A172 (cell line): ENCODE data around the gene LMAN1L. TPM values are rescaled to one million over a fixed set of nuclear protein-coding genes. Genes with fewer than 3 reads are reported as not detected.

Experiments
- DNase-seq: peaks from one replicate; pipeline ENCODE4 v3.0.0-alpha.2; 2015; ENCODE audit warnings: low spot score
- total RNA-seq: library from RNA; depleted of rRNA; stranded (reverse); fragments of >200 nt; shearing (Covaris generic); gene quantifications from 2 replicates; pipeline ENCODE4 v1.2.3, GENCODE V29; 2014; rRNA removed

Gene LMAN1L
- total RNA-seq, 1 experiment from 2014 or later, result not detected

GRCh38 chr15:74857671-74858368 is 45.2 kb downstream of the LMAN1L start:
- no peak for DNase-seq

DNA sequence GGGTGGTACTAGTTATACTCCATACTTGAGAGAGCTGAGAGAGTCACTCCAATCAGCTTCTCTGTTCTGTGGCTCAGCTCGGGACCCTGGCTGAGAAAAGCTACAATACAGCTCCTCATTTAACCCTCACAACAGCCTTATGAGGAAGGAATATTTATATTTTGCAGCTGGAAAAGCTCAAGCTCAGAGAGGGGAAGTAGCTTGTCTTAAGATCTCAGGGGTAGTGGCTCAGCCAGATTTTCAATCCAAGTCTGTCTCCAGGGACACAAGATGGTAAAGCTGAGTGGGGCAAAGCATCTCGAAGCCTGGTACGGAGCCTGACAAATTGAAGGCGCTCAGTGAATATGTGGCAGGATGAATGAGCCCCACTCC is 45.7 kb downstream of the LMAN1L start:
- DNase-seq, result no peak

GRCh38 chr15:74863239-74864056 is 50.8 kb downstream of the LMAN1L start:
- peak; percentile 60 for DNase-seq

DNA sequence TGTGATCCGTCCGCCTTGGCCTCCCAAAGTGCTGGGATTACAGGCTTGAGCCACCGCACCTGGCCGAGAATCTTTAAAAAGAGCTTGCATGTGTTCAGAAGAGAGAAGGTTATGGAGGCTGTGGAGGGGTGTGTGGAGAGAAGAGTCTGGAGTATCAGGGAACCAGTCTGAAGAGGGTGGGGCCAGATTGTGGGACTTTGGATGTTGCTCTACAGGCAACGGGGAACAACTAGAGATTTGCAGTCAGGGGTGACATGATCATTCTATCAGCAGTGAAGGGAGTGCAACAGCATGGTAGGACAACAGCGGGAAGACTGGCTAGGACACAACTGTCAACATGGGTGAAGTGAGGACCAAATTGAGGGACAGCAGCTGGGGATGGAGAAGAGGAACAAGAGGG is 51.7 kb downstream of the LMAN1L start:
- DNase-seq, result no peak

DNA sequence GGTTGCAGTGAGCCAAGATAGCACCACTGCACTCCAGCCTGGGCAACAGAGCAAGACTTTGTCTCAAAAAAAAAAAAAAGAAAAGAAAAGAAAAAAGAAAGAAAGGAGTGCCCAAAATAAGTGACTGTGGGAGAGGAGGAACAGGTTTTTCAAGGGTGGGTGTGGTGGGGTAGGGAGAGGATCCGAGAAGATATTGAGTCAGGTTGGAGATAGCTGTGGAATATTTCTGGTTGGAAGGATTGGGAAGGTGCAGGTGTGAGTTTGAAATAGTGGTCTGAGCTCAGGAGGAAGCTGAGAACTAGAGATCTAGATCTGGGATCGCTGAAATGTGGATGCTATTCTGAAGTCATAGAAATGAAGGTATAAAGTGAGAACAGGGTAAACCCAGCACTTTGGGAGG is 52.7 kb downstream of the LMAN1L start:
- DNase-seq, result no peak

DNA sequence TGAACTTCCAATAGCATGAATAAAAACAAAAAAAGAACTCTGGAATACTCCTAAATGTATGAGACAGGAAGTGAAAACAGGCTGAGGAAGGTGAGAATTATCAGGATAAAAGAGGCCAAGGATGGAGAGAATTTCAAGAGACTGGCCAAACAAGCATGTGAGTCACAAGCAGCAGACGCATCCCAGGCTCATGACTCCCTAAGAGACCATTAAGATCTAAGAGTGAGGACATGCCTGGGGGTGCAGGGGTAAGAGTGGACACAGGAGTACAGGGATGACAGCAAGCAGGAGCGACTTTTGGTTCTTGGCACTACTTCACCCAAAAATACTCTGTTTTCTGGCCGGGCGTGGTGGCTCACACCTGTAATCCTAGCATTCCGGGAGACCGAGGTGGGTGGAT is 53.5 kb downstream of the LMAN1L start:
- DNase-seq, result peak; percentile 64

DNA sequence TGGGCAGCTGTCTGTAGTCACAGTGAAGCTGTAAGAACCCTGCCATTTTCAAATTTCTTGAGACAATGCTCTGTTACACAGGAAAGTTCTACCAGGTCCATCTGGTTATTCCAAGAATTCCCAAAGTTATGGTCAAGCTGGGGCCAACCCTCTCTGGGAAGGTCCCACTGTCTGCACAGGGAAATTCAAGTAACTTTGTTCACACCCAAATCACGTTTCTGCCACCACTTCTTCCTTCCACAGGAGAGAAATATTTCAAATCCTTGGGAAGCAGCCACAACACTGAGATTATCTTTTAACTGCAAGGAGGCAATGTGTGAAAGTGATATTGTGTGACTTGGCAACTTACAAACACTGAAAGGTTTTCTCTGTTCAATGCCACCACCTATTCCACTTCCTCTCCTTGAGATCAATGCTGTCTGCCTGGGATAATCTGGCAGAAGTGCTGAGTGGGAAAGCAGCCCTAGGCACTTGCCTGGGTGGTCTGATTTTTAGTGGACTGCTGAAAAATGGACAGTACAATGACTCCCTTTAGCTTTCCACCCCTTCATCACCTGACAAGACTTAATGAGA is 54.9 kb downstream of the LMAN1L start:
- DNase-seq, result no peak

DNA sequence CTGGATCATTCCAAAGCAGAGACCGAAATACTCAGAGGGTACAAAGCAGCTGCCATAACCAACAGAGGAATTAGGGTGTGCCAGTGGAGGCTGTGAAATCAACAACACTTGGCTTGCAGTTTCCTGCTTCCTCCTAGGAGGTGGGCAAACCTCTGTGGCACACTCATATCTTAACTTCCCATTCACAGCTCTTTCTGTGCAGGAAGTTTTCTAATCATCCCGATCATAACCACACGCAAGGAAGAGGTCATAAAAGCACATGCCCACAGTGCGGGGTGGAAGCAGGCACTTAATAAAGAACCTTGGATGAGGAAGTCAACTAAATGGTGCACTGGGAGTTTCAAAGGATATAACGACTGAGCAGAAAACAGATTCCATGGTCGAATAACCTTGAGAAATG is 55.4 kb downstream of the LMAN1L start:
- no peak for DNase-seq

DNA sequence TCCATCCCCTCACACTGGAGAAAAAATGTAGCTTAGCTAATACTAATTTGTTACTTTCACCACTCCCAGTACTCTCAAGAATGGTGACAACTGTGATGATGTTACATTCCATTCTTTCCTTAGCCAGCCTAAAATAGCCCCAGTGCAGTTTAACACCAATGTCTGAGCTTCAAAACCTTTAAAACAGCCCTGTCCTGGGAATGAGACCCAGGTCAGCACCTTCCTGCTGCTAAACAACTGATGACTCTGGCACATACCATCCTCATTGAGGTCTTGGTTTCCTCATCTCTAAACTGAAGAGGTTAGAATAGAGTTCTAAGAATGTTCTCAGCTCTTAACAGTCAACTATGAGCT is 56.7 kb downstream of the LMAN1L start:
- DNase-seq, result no peak

- DNase-seq, result no peak
Measured at GRCh38 chr15:74869726-74870407, 57.2 kb downstream of the LMAN1L start.

GRCh38 chr15:74870436-74871215 is 58.0 kb downstream of the LMAN1L start:
- no peak for DNase-seq

DNA sequence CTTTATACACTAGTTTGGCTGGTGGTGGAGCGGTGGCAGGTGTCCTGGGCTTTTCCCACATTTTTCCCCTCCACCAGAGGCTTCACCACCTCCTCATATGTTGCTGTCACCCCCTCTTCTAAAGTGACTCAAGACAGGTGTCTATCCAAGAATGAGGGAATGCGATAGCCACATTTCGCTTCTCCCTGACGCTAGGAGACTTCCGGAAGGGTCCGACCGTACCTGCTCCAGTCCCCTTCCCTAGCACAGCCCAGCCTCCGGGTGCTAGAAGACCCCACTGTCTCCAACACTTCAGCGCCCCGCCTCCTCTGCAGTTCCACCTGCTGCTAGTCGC is 60.0 kb downstream of the LMAN1L start:
- DNase-seq, result no peak

DNA sequence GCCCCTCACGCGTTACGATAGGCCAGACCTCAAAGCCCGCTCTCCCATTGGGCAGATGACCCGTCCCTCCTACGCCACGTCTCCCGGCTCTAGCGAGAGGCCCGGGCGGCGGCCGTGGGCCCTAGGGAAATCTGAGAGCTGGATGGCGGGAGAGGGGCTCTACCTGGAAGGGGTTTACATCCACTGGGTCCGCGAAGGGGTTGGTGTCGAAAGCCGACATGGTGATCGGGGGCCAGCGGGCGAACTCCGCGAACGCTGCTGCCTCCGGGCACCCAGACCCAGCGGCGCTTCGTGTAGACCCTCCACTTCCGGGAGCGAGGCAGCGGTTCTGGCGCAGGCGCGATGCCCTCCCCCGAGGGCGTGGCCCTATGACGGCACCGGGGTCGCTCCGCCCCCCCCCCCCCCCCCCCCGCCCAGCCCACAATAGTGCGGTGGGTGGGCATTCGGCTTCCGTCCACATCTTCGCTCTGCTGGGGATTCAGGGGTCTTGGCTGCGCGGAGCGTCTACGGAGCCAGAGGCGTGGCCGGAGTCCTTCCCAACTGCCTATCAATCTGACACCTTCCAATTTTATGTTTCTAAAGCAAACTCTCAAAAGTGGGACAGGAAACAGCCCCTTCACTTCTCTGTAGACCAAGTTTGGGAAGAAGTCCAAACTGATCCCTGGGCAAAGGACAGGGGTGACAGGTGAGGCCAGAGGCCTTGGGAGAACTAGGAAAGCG is 60.6 kb downstream of the LMAN1L start, which contains the start of gene SCAMP2:
SCAMP2 (minus strand) TSS at position 330 of the 720 bp plus-strand sequence; CDS start at position 220, 110 bp downstream.
- DNase-seq, result peak; percentile 87

DNA sequence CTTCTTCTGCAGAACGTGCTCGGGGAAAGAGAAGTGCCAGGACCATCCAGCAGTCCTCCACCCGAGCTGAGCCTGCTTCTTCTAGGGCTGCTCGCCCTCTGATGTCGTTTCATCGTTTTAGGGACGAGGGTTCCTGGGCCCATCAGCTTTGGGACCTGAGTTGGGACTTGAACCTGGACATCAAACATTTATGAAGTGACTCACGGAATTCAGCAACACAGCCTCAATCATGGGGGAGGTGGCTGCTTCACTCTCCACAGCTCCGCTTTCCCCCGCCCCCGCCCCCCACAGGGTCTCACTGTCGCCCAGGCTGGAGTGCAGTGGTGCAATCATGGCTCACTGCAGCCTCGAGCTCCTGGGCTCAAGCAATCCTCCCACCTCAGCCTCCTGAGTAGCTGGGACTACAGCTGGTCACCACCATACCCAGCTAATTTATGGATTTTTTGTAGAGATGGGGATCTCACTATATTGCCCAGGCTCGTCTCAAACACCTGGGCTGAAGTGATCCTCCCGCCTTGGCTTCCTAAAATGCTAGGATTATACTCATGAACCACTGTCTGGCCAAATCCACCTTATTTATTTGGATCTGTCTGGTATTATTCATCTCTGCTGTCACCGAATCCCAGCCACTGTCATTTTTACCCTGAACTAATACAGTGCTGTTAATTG is 61.3 kb downstream of the LMAN1L start:
- DNase-seq, result no peak

Other genes starting within 250 kb of the LMAN1L start
- gene CLK3, start 197.0 kb upstream of the LMAN1L start, total RNA-seq, result 31.9 and 40.0 TPM in 2 replicates
- 5.8 and 7.1 TPM in 2 replicates for gene EDC3, start 116.8 kb upstream of the LMAN1L start, total RNA-seq
- 0.17 and 0.22 TPM in 2 replicates for gene CYP1A1, start 87.3 kb upstream of the LMAN1L start, total RNA-seq
- gene CYP1A2, start 64.0 kb upstream of the LMAN1L start, total RNA-seq, result not detected in 2 replicates
- gene CSK, start 30.8 kb upstream of the LMAN1L start, total RNA-seq, result 28.3 and 29.8 TPM in 2 replicates
- gene CPLX3, start 13.8 kb downstream of the LMAN1L start, total RNA-seq, result not detected in 2 replicates
- 35.9 and 40.1 TPM in 2 replicates for gene ULK3, start 30.3 kb downstream of the LMAN1L start, total RNA-seq
- gene SCAMP2, start 60.5 kb downstream of the LMAN1L start, total RNA-seq, result 36.1 and 39.7 TPM in 2 replicates
- gene MPI, start 77.2 kb downstream of the LMAN1L start, total RNA-seq, result 48.5 and 50.3 TPM in 2 replicates
- 26.6 and 28.6 TPM in 2 replicates for gene FAM219B, start 94.0 kb downstream of the LMAN1L start, total RNA-seq
- gene COX5A, start 125.2 kb downstream of the LMAN1L start, total RNA-seq, result 124 and 129 TPM in 2 replicates
- gene RPP25, start 143.9 kb downstream of the LMAN1L start, total RNA-seq, result 1.1 and 1.5 TPM in 2 replicates
- gene SCAMP5, start 182.7 kb downstream of the LMAN1L start, total RNA-seq, result 4.7 and 5.9 TPM in 2 replicates
- 16.1 and 19.1 TPM in 2 replicates for gene PPCDC, start 210.8 kb downstream of the LMAN1L start, total RNA-seq